HG03025 (cell line): ENCODE results near the gene ABHD14A.
"Not testable (repeated sequence)": the region's sequence is repeated elsewhere in the genome, so short reads cannot be mapped to it uniquely, and the experiment has no call there.

Source experiments
- ATAC-seq: cut with Tn5 transposase; IDR thresholded peaks from one replicate; pipeline ENCODE4 v1.9.1; 2021; ENCODE audit warnings: mild to moderate bottlenecking, moderate library complexity; ENCODE audit not compliant: unreplicated experiment, low FRiP score

Gene ABHD14A

GRCh38 chr3:51990501-51990971, 15.7 kb downstream of the ABHD14A start:
- not testable (repeated sequence) for ATAC-seq

- no peak for ATAC-seq
Observed at GRCh38 chr3:51992017-51992682, 17.3 kb downstream of the ABHD14A start.

- ATAC-seq = not testable (repeated sequence)
Observed at GRCh38 chr3:51993657-51994056, 18.8 kb downstream of the ABHD14A start.

- no peak for ATAC-seq
Observed at GRCh38 chr3:51994530-51994929, 19.7 kb downstream of the ABHD14A start.

GRCh38 chr3:51995346-51996163, 20.7 kb downstream of the ABHD14A start, which contains the start of gene RPL29:
Gene RPL29, minus strand, starts transcription at chr3:51995895. Its CDS starts 434 bp downstream, at chr3:51995461.
- ATAC-seq = peak; percentile 73

GRCh38 chr3:51997172-51997571, 22.3 kb downstream of the ABHD14A start:
- ATAC-seq = no peak

GRCh38 chr3:51997935-51998596, 23.2 kb downstream of the ABHD14A start:
- no peak for ATAC-seq

GRCh38 chr3:51998774-51999173, 23.9 kb downstream of the ABHD14A start:
- no peak for ATAC-seq

- ATAC-seq = no peak
Observed at GRCh38 chr3:51999846-52000245, 25.0 kb downstream of the ABHD14A start.

- ATAC-seq = no peak
Observed at GRCh38 chr3:52001443-52001974, 26.6 kb downstream of the ABHD14A start.

- ATAC-seq = no peak
Observed at GRCh38 chr3:52002748-52003147, 27.9 kb downstream of the ABHD14A start.

- ATAC-seq = no peak
Observed at GRCh38 chr3:52004163-52004787, 29.4 kb downstream of the ABHD14A start.

- ATAC-seq = no peak
Observed at GRCh38 chr3:52004906-52005395, 30.1 kb downstream of the ABHD14A start.

- no peak for ATAC-seq
Observed at GRCh38 chr3:52005571-52005986, 30.7 kb downstream of the ABHD14A start.

- ATAC-seq = no peak
Observed at GRCh38 chr3:52006017-52006819, 31.4 kb downstream of the ABHD14A start.

GRCh38 chr3:52006820-52007133, 31.9 kb downstream of the ABHD14A start:
- ATAC-seq = no peak

- ATAC-seq = no peak
Observed at GRCh38 chr3:52007291-52007690, 32.4 kb downstream of the ABHD14A start.

- no peak for ATAC-seq
Observed at GRCh38 chr3:52010431-52010830, 35.6 kb downstream of the ABHD14A start.

GRCh38 chr3:52012699-52013098, 37.8 kb downstream of the ABHD14A start:
- ATAC-seq = no peak
